Heart right ventricle (tissue), 16 donors: ENCODE measurements around the gene ZNF485. TPM values are rescaled to one million over a fixed set of nuclear protein-coding genes. Genes with fewer than 3 reads are reported as not detected.
A peak's percentile ranks its signal among the peaks of the same experiment; 100 is the strongest.

ENCODE experiments used
- ATAC-seq, 8 donors: fragments of 200-7000 bp; cut with Tn5 transposase; one replicate each; pipeline ENCODE4 v1.9.1; 2020; ENCODE audit warnings: mild to moderate bottlenecking in 8 of 8, moderate library complexity in 8 of 8, moderate number of reproducible peaks in 1 of 8
- DNase-seq, 2 donors: peaks; one replicate each; pipeline ENCODE4 v3.0.0-alpha.2; 2020
- H3K27ac ChIP-seq, 10 donors: fragments of 200-600 bp; sonication (generic) in 2 of 10; one replicate each; pipeline versions ENCODE4 v1.5.0 to v1.8.0; 2020 to 2022; ENCODE audit warnings: mild to moderate bottlenecking in 3 of 10
- H3K27me3 ChIP-seq, 7 donors: fragments of 200-600 bp; one replicate each; pipeline ENCODE4 v1.8.0; 2021 to 2022; ENCODE audit warnings: mild to moderate bottlenecking in 2 of 7
- H3K36me3 ChIP-seq, 9 donors: fragments of 200-600 bp; sonication (generic) in 1 of 9; one replicate each; pipeline versions ENCODE4 v1.5.0 to v1.8.0; 2020 to 2022; ENCODE audit warnings: mild to moderate bottlenecking in 2 of 9
- H3K4me1 ChIP-seq, 9 donors: fragments of 200-600 bp; sonication (generic) in 1 of 9; one replicate each; pipeline versions ENCODE4 v1.5.0 to v1.8.0; 2020 to 2022; ENCODE audit warnings: mild to moderate bottlenecking in 4 of 9
- H3K4me3 ChIP-seq, 10 donors: fragments of 200-600 bp; sonication (generic) in 2 of 10; one replicate each; pipeline versions ENCODE4 v1.5.0 to v1.8.0; 2020 to 2022; ENCODE audit warnings: mild to moderate bottlenecking in 7 of 10, moderate library complexity in 2 of 10
- H3K9me3 ChIP-seq, 11 donors: fragments of 200-600 bp in 10 of 11; sonication (generic) in 2 of 11; one replicate each; pipeline versions ENCODE4 v1.5.0 to v1.8.0; 2013 to 2022; ENCODE audit warnings: mild to moderate bottlenecking in 2 of 11, control low read depth in 1 of 11, moderate library complexity in 1 of 11
- WGBS, 2 donors: extraction: QIAGEN DNeasy Blood & Tissue Kit; methylation state at CpG; one replicate each; pipeline ENCODE4 v1.1.7; 2013; ENCODE audit warnings: inconsistent platforms in 1 of 2; 5-methylcytosine and 5-hydroxymethylcytosine counted together
- intact Hi-C, 10 donors: fragments of 100-400 bp; cut with DNase I; formaldehyde crosslinking; loops; one replicate each; pipeline versions ENCODE4 v1.11.1 to v1.14.2; 2022
- polyA plus RNA-seq, 2 donors: library from polyadenylated mRNA; stranded (reverse); fragments of 200-250 nt; gene quantifications; one replicate each; pipeline ENCODE4 v1.2.3, GENCODE V29; 2013
- total RNA-seq, 10 donors: library from RNA; stranded (reverse); fragmentation: NEBNext Ultra II Directional in 3 of 10; extraction: Animal tissue kit (Norgen Biotek cat#: 25700) in 3 of 10; gene quantifications; one replicate each; pipeline versions ENCODE4 v1.2.1 to v1.2.4, GENCODE V29; 2021 to 2023
- TF ChIP-seq, protein P1 (sequence below), 9 donors: fragments of 200-600 bp; sonication (generic) in 2 of 9; IDR thresholded peaks; one replicate each; pipeline versions ENCODE4 v1.5.0 to v1.8.0; 2021 to 2022; ENCODE audit warnings: antibody characterized with exemption in 9 of 9, mild to moderate bottlenecking in 5 of 9, moderate library complexity in 1 of 9
- donor health status: Arrhythmogenic right ventricular cardiomyopathy.
- donor health status: ischemic (EF 13 %, LVEDD 7.1; RV severe dilation, severe dysfunction).
- donor health status: healthy with polysubstance abuse.
- donor health status: DM: no; HTN: yes; CAD: no.
- donor health status: DM: no; HTN: no; CAD: no.
- donor health status: ischemic (EF 25% LVEDD 6.9; RV normal size, moderate dysfunction).
- donor health status: ischemic (EF 25% LVEDD 5.7; RV mildly dilated, moderate dysfunction).
- donor health status: healthy.
- donor health status: DM: yes; HTN: yes; CAD: no.
- donor health status: Ischemic cardiomyopathy.
- donor health status: ischemic (EF 35%, LVEDD 5.7; RV mildly dilated, moderate dysfunction).
- donor health status: nonischemic (EF 11% LVEDD 7.7; RV severe dilation, severe dysfunction).
- donor health status: DM: yes; HTN: yes; CAD: no.
- donor health status: PGD.
- donor health status: ischemic (EF 29% LVEDD 5.4; RV normal size, mild dysfunction).
- donor health status: nonischemic (EF 23%, LVEDD 6.1; RV moderate dilation, normal function).

Gene ZNF485
- total and polyA plus RNA-seq, 12 donors: 0.81 to 2.3 (median 1.5) TPM

DNA sequence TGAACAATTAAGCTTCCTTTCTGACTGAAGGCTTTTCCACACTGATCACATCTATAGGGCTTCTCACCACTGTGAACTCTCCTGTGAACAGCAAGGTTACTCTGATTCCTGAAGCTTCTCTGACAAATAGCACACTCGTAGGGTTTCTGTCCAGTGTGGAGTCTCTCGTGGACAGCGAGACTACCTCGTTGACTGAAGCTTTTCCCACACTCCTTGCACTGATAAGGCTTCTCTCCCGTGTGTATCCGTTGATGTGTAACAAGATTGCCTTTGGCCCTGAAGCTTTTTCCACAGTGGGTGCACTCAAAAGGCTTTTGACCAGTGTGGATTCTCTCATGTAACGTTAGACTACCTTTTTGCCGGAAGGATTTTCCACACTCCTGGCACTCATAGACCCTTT, 38.0 kb downstream of the ZNF485 start:
- 97% methylated on average over 8 of the region's 8 CpGs for WGBS, 2 donors
- intact Hi-C loops: no loop called here
- Histone ChIP-seq H3K4me3 (no peak overlapping the region), H3K27ac (no peak overlapping the region), H3K4me1 (peaks cover 0 to 13% (median 9%) of the 10 kb centered on the region in 9 donors), H3K36me3 (peaks cover 12 to 60% (median 37%) of the 10 kb centered on the region in 9 donors), H3K9me3 (peaks cover 0 to 81% (median 41%) of the 10 kb centered on the region in 11 donors), H3K27me3 (no peaks in the 10 kb centered on the region)
- DNase-seq: no peak
- TF ChIP-seq, protein P1, sequence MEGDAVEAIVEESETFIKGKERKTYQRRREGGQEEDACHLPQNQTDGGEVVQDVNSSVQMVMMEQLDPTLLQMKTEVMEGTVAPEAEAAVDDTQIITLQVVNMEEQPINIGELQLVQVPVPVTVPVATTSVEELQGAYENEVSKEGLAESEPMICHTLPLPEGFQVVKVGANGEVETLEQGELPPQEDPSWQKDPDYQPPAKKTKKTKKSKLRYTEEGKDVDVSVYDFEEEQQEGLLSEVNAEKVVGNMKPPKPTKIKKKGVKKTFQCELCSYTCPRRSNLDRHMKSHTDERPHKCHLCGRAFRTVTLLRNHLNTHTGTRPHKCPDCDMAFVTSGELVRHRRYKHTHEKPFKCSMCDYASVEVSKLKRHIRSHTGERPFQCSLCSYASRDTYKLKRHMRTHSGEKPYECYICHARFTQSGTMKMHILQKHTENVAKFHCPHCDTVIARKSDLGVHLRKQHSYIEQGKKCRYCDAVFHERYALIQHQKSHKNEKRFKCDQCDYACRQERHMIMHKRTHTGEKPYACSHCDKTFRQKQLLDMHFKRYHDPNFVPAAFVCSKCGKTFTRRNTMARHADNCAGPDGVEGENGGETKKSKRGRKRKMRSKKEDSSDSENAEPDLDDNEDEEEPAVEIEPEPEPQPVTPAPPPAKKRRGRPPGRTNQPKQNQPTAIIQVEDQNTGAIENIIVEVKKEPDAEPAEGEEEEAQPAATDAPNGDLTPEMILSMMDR (IDR thresholded peaks at IDR 0.05): no peak
- no peak for ATAC-seq

DNA sequence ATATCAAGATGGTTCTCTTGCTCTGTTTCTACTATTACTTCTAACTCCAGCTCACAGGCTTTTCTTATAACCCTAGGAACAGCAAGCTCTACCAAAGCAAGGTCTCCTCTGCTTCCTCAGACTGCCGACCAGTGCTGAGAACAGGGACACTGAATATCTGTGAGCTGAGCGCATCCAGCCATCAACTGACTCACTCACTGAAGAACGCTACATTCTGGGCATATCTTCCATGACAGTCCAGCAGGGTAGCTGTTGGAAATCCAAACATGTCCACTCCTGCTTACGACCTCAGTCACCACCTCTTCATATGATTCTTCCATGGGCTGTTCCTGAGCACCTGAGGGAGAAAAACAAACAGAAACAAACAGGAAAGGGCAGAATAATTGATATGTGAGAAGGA, 39.6 kb downstream of the ZNF485 start:
- ATAC-seq (no peak), DNase-seq (no peak)
- H3K4me1 ChIP-seq: peaks cover 0 to 18% (median 9%) of the 10 kb centered on the region in 9 donors
- 99 to 100% methylated on average over 4 of the region's 4 CpGs for WGBS, 2 donors
- intact Hi-C loops: no loop called here
- no peak overlapping the region for H3K27ac ChIP-seq
- peaks cover 0 to 69% (median 41%) of the 10 kb centered on the region in 11 donors for H3K9me3 ChIP-seq
- H3K27me3 ChIP-seq: no peaks in the 10 kb centered on the region
- no peak overlapping the region for H3K4me3 ChIP-seq
- TF ChIP-seq, protein P1 (IDR thresholded peaks at IDR 0.05): no peak
- peaks cover 12 to 60% (median 37%) of the 10 kb centered on the region in 9 donors for H3K36me3 ChIP-seq

DNA sequence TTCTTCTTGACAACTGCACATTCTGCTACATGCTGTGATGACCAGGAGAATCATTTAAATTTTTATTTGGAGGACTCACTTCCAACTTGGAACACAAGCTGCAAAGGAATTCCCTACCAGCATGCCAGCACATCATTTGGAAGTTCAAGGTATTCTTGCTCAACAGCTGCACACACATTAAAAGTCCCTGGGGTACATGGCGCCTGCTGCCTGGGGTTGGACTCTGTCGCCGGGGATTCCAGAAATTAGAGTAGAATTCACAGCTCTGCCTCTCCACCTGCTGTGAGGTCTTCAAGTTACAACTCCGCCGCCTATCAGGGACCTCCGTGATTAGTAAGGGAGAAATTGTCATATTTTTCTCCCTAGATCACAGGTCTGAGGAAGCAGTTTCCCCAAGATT, 41.3 kb downstream of the ZNF485 start:
- Histone ChIP-seq H3K4me3 (peak overlapping the region in 8 of 10 donors; percentile 72 to 98 (median 92)), H3K36me3 (peaks cover 12 to 49% (median 36%) of the 10 kb centered on the region in 9 donors), H3K27me3 (no peaks in the 10 kb centered on the region), H3K4me1 (peaks cover 0 to 18% (median 9%) of the 10 kb centered on the region in 9 donors), H3K9me3 (peaks cover 0 to 52% (median 34%) of the 10 kb centered on the region in 11 donors), H3K27ac (peak overlapping the region in 2 of 10 donors; percentile 92 to 94)
- DNase-seq: no peak
- no peak for ATAC-seq
- intact Hi-C loops: no loop called here
- TF ChIP-seq, protein P1 (IDR thresholded peaks at IDR 0.05): no peak
- 98% methylated on average over 6 of the region's 6 CpGs for WGBS, 2 donors

DNA sequence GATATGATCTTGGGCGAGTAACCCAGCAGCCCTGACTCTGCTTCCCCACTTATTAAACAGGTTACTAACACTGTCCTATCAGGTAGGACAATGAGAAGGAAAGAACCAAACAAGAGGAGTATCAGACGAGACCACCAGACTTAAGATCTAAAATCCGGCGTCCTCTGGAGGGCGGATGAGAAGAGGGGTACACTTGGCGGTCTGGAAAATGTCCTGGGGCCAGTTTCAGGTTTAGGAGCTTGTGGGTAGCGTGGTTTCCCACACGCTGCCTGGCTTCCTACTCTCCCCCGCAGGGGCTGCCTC, 41.8 kb downstream of the ZNF485 start:
- TF ChIP-seq, protein P1 (IDR thresholded peaks at IDR 0.05): no peak
- 34 to 36% methylated on average over 9 of the region's 9 CpGs for WGBS, 2 donors
- peak overlapping the region in 9 of 10 donors; percentile 72 to 96 (median 91) for H3K27ac ChIP-seq
- DNase-seq: no peak
- H3K36me3 ChIP-seq: peaks cover 12 to 44% (median 32%) of the 10 kb centered on the region in 9 donors
- peak overlapping the region; percentile 53 to 98 (median 90) for H3K4me3 ChIP-seq
- intact Hi-C loops: loop anchor here in 1 of 10 donors (2.0 kb wide), 1 partner anchor 73 kb away; the partner anchor contains the start of gene ZNF239
- H3K9me3 ChIP-seq: peaks cover 0 to 47% (median 29%) of the 10 kb centered on the region in 11 donors
- ATAC-seq: no peak
- H3K27me3 ChIP-seq: no peaks in the 10 kb centered on the region
- peaks cover 0 to 18% (median 9%) of the 10 kb centered on the region in 9 donors for H3K4me1 ChIP-seq
